Skeletal muscle tissue (tissue), 4 donors: ENCODE data around the gene ECEL1. TPM values are rescaled to one million over a fixed set of nuclear protein-coding genes. Genes with fewer than 3 reads are reported as not detected.

Experiments used
- H3K27ac ChIP-seq: one replicate; pipeline ENCODE4 v1.7.0; 2013; ENCODE audit warnings: mild to moderate bottlenecking, low read depth, low read length, inconsistent platforms
- H3K27me3 ChIP-seq, 3 donors: one replicate each; pipeline ENCODE4 v1.7.0; 2013; ENCODE audit warnings: low read length in 3 of 3; ENCODE audit not compliant: control insufficient read depth in 3 of 3, insufficient read depth in 3 of 3
- H3K36me3 ChIP-seq, 3 donors: one replicate each; pipeline ENCODE4 v1.7.0; 2013; ENCODE audit warnings: low read length in 3 of 3; ENCODE audit not compliant: control insufficient read depth in 3 of 3, insufficient read depth in 3 of 3
- H3K4me1 ChIP-seq, 3 donors: one replicate each; pipeline ENCODE4 v1.7.0; 2013; ENCODE audit warnings: low read length in 3 of 3, mild to moderate bottlenecking in 3 of 3; ENCODE audit not compliant: control insufficient read depth in 3 of 3, insufficient read depth in 3 of 3
- H3K4me3 ChIP-seq, 3 donors: one replicate each; pipeline ENCODE4 v1.7.0; 2013; ENCODE audit warnings: low read length in 3 of 3
- H3K9ac ChIP-seq, 3 donors: one replicate each; pipeline ENCODE4 v1.7.0; 2013; ENCODE audit warnings: low read length in 3 of 3, mild to moderate bottlenecking in 3 of 3, moderate library complexity in 2 of 3, low read depth in 1 of 3
- H3K9me3 ChIP-seq, 3 donors: one replicate each; pipeline ENCODE4 v1.7.0; 2013; ENCODE audit warnings: low read length in 3 of 3; ENCODE audit not compliant: control insufficient read depth in 3 of 3
- total RNA-seq: library from RNA; depleted of rRNA; stranded (reverse); fragments of >200 nt; gene quantifications from one replicate; pipeline ENCODE4 v1.2.3, GENCODE V29; 2014
- donor health status: Osteomylitis.

ECEL1 gene
- total RNA-seq, 1 donor from 2014 or later, result 1.0 TPM

GRCh38 chr2:232480201-232481190, 7.1 kb downstream of the ECEL1 start:
- Histone ChIP-seq H3K4me1 (peaks cover 0 to 3% (median 0%) of the 10 kb centered on the region in 3 donors), H3K4me3 (no peak overlapping the region), H3K9ac (no peak overlapping the region), H3K27me3 (peaks cover 25 to 56% (median 43%) of the 10 kb centered on the region in 3 donors), H3K27ac (no peak overlapping the region), H3K9me3 (no peaks in the 10 kb centered on the region), H3K36me3 (no peaks in the 10 kb centered on the region)

GRCh38 chr2:232479341-232480200, 8.1 kb downstream of the ECEL1 start:
- Histone ChIP-seq H3K4me3 (no peak overlapping the region), H3K4me1 (no peaks in the 10 kb centered on the region), H3K36me3 (no peaks in the 10 kb centered on the region), H3K9ac (no peak overlapping the region), H3K9me3 (no peaks in the 10 kb centered on the region), H3K27ac (no peak overlapping the region), H3K27me3 (peaks cover 20 to 46% (median 41%) of the 10 kb centered on the region in 3 donors)

GRCh38 chr2:232478571-232479340, 8.9 kb downstream of the ECEL1 start:
- H3K9ac ChIP-seq, result no peak overlapping the region
- H3K36me3 ChIP-seq, result no peaks in the 10 kb centered on the region
- H3K4me3 ChIP-seq, result no peak overlapping the region
- peaks cover 12 to 38% (median 38%) of the 10 kb centered on the region in 3 donors for H3K27me3 ChIP-seq
- H3K4me1 ChIP-seq, result no peaks in the 10 kb centered on the region
- no peaks in the 10 kb centered on the region for H3K9me3 ChIP-seq
- no peak overlapping the region for H3K27ac ChIP-seq

GRCh38 chr2:232477751-232478510, 9.7 kb downstream of the ECEL1 start:
- Histone ChIP-seq H3K9ac (no peak overlapping the region), H3K36me3 (no peaks in the 10 kb centered on the region), H3K27ac (no peak overlapping the region), H3K27me3 (peaks cover 5 to 37% (median 34%) of the 10 kb centered on the region in 3 donors), H3K4me3 (no peak overlapping the region), H3K9me3 (no peaks in the 10 kb centered on the region), H3K4me1 (no peaks in the 10 kb centered on the region)

GRCh38 chr2:232476791-232477190, 10.8 kb downstream of the ECEL1 start:
- Histone ChIP-seq H3K27ac (no peak overlapping the region), H3K9me3 (peaks cover 0 to 3% (median 0%) of the 10 kb centered on the region in 3 donors), H3K4me1 (no peaks in the 10 kb centered on the region), H3K36me3 (no peaks in the 10 kb centered on the region), H3K9ac (no peak overlapping the region), H3K27me3 (peaks cover 8 to 29% (median 28%) of the 10 kb centered on the region in 3 donors), H3K4me3 (no peak overlapping the region)

- Histone ChIP-seq H3K27me3 (peaks cover 8 to 29% (median 26%) of the 10 kb centered on the region in 3 donors), H3K36me3 (no peaks in the 10 kb centered on the region), H3K9ac (no peak overlapping the region), H3K9me3 (peaks cover 0 to 3% (median 0%) of the 10 kb centered on the region in 3 donors), H3K4me1 (no peaks in the 10 kb centered on the region), H3K27ac (no peak overlapping the region), H3K4me3 (no peak overlapping the region)
These were observed 11.6 kb downstream of the ECEL1 start for GRCh38 chr2:232476045-232476444.

- Histone ChIP-seq H3K4me1 (no peaks in the 10 kb centered on the region), H3K36me3 (no peaks in the 10 kb centered on the region), H3K9me3 (peaks cover 0 to 3% (median 0%) of the 10 kb centered on the region in 3 donors), H3K4me3 (no peak overlapping the region), H3K9ac (no peak overlapping the region), H3K27ac (no peak overlapping the region), H3K27me3 (peaks cover 8 to 31% (median 20%) of the 10 kb centered on the region in 3 donors)
These were observed 14.2 kb downstream of the ECEL1 start for GRCh38 chr2:232473467-232473890.

- no peak overlapping the region for H3K9ac ChIP-seq
- H3K9me3 ChIP-seq, result no peaks in the 10 kb centered on the region
- no peak overlapping the region for H3K27ac ChIP-seq
- peaks cover 0 to 14% (median 0%) of the 10 kb centered on the region in 3 donors for H3K27me3 ChIP-seq
- H3K4me3 ChIP-seq, result no peak overlapping the region
- no peaks in the 10 kb centered on the region for H3K36me3 ChIP-seq
- no peaks in the 10 kb centered on the region for H3K4me1 ChIP-seq
These were observed 21.4 kb downstream of the ECEL1 start for GRCh38 chr2:232466221-232466620.

- peaks cover 0 to 7% (median 0%) of the 10 kb centered on the region in 3 donors for H3K27me3 ChIP-seq
- H3K4me1 ChIP-seq, result no peaks in the 10 kb centered on the region
- H3K36me3 ChIP-seq, result no peaks in the 10 kb centered on the region
- H3K9me3 ChIP-seq, result no peaks in the 10 kb centered on the region
- H3K9ac ChIP-seq, result no peak overlapping the region
- no peak overlapping the region for H3K27ac ChIP-seq
- no peak overlapping the region for H3K4me3 ChIP-seq
These were observed 22.6 kb downstream of the ECEL1 start for GRCh38 chr2:232465061-232465460.
